Stimulated activated CD4-positive, alpha-beta T cell treated with anti-CD3 and anti-CD28 coated beads, Interleukin-15, amount 100 ng/mL, for 24 hours (primary cell): ENCODE results near the gene REEP6.

Source experiments
- DNase-seq: peaks from one replicate; pipeline ENCODE4 v3.0.0-alpha.2; 2020

Gene REEP6

GRCh38 chr19:1491114-1491848, at the start of gene REEP6:
Gene REEP6 (plus strand): TSS chr19:1491181. CDS start chr19:1491270, 89 bp downstream.
- no peak for DNase-seq

- no peak for DNase-seq
Observed at GRCh38 chr19:1441677-1442438, 49.1 kb upstream of the REEP6 start.

DNA sequence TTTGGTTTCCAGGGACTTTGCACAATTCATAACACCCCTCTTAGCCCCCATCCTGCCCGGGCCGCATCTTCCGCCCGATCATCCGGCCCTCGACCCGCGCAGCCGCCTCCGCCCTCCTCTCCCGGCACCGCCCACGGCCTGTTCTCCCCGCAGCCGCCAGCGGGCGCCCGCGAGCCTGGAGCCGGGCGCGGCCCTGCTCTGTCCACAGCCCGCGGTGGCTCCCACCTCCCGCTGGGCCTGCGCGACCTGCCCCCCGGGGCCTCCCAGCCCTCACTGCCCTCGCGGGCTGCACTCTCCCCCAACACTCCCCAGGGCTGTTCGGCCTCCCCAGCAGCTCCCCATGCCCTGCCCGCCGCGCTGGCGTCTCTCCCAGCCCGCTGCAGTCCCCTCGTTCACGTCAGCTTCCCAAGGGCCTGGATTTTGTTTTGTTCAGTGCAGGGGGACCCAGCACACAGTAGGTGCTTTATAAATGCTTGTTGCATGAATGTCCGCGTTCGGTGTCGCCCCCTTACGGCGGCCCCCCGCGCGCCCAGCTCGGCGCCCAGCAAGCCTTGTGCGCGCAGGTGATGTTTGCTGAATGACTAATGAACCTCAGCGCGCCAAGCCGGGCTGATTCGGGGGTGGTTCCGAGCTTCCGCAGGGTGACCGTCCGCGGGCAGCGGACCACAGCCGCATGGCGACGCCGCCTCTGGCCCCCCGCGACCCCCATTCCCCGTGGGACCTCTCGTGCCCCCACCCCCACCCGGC, 45.6 kb upstream of the REEP6 start:
- peak; percentile 83 for DNase-seq

DNA sequence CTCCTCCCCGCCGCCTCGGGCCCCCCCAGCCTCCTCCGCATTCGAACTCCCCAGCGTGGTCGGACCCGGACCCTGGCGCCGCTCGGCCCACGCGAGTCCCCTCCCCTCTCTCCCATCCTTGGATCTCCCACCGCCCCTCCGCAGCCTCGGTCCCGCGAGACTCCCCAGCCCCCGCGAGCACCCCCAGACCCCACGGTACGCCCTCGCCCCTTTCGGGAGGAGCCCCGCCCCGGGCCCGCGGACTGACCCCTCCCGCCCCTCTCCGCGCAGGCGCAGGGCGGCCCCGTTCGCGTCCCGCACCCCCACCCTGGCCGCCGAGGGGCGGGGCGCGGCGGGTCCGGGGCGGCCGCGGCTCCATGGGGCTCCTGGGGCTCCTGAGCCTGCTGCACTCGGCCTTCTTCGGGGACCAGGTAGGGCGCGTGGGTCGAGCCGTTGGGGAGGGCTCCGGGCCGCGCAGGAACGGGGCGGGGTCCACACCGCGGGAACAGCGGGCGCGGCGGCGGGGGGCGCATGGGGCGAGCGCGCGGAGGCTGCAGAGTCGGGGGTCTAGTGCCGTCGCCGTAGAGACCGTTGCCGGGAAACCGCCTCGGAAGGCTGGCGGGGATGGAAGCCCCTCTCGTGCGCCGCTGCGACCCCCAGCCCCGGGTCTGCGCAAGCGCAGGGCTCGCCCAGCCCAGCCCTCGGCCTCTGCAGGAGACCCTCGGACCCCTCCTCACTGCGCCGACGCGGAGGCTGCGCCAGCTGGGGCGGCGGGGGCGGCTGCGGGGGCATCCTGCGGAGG, 44.9 kb upstream of the REEP6 start:
- no peak for DNase-seq

GRCh38 chr19:1446713-1447481, 44.1 kb upstream of the REEP6 start:
- DNase-seq = no peak

- DNase-seq = no peak
Observed at GRCh38 chr19:1447504-1447903, 43.5 kb upstream of the REEP6 start.

GRCh38 chr19:1447944-1448343, 43.0 kb upstream of the REEP6 start:
- DNase-seq = no peak

- DNase-seq = peak; percentile 49
Observed at GRCh38 chr19:1449467-1450442, 41.2 kb upstream of the REEP6 start, which contains the start of gene APC2. Gene APC2 (plus strand): TSS chr19:1450121. CDS start chr19:1453002, 2,881 bp downstream.

DNA sequence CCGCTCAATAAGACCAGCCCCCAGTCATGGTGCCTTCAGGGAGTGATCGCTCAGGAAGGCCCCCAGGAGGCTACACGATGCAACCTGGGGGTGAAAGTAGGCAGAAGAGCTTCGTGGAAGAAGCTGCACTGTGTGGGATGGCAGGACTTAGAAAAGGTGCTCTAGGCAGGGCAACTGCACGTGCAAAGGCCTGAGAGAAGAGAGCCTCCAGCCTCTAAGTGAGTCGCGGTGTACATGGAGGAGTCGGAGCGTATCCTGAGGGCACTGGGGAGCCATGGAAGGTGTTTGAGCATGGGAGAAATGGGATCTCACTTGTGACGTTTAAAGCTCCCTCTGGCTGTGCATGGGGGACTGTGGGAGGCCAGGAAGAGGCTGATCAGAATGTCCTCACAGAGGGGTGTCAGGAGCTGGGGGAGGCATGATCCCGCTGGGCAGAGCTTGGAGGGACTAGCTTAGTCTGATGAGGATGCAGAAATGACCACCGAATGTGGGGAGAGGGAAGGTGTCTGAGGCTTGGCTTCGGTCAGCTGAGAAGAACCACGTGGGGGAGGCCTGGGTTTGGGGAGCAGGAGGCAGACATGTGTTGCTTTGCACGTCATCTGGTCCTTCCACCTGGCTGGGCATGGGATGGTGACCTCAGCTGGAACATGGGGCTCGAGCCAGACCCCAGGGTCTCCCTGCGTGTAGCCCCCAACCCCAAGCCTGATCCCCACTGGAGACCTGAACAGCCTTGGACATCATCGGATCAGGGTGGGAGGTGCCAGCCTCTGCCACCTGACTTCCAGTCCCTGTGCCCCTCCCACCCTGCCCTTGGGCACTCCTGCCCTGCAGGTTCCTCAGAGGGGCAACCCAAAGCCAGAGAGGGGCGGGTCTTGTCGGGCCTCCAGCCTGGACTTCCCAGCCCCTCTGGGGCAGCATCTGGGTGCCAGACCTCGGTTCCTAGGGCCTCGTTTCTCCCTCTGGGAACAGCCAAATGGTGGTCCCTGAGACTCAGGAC, 39.9 kb upstream of the REEP6 start:
- DNase-seq = no peak

DNA sequence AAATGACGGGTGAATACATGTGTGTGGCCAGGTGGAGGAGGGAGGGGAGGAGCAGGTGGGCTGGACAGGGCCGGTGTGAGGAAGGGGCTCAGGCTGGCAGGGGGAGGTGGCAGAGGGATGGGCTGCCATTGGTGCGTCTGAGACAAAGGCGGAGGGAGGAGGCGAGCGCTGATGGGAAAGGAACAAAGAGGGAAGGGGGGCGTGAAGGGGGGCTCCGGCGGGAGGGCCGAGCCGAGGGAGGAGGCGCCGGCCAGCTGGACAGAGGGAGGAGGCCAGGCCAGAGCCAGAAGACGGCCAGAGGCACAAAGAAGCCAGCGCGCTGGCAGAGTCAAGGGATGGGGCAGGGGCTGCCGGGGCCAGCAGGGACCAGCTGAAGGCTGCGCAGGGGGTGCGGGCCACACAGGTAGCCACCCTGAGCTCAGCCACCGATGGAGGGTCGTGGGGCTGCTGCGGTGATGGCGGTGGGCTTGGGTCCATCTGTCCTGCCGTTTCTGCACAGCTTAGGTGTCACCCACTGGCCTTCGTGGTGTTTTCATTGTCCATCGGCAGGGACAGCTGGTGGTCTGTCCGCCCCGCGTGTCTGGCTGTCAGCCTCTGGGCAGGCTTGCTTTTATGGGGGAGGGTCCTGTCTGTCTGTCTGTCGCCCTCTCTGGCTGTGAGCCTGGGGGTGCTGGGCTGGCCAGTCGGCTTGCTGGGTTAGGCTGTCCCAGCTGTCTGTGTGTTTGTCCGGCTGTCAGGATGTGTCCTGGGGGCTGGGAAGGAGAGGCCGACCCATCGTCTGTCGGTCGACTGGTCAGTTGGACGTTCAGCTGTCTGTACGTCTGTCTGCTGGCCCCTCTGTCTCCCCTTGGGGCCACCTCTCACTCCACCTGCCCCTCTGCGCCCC, 38.8 kb upstream of the REEP6 start:
- DNase-seq = no peak

- DNase-seq = no peak
Observed at GRCh38 chr19:1452802-1453524, 38.0 kb upstream of the REEP6 start.

DNA sequence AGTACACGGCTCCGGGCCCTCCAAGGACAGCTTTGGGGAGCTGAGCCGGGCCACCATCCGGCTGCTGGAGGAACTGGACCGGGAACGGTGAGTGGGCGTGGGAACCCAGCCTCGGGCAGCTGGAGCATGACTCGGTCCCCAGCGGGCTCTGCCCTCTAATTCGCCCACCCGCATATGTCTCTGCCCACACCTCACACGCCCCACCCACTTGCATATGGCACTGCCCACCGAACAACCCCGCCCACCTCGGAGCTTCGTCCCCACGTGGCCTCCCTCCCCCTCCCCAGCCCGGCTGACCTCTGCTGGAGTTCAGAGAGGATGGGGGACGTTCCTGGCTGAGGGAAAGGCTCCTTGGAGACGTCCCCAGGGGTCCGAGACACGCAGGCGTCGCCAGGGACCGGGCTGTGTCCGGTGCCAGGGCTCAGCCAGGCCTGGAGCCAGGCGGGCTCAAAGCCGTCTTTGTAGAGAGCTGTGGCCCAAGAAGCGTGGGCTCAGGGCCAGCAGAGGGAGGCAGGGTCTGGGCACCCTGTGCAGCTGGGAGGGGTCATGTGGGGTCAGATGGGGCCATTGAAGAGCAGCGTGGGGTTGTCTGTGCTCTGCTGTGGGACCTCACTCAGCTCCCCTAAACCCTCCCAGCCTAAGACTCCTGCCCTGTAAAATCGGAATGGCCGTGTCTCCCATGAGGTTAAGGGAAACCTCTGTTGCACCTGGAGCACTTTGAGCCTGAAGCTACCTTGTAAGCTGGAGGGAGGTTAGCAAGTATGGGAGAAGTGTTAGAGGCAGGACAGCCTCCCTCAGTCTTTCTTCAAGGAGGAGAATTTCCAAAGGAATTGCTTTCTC, 37.2 kb upstream of the REEP6 start:
- no peak for DNase-seq

DNA sequence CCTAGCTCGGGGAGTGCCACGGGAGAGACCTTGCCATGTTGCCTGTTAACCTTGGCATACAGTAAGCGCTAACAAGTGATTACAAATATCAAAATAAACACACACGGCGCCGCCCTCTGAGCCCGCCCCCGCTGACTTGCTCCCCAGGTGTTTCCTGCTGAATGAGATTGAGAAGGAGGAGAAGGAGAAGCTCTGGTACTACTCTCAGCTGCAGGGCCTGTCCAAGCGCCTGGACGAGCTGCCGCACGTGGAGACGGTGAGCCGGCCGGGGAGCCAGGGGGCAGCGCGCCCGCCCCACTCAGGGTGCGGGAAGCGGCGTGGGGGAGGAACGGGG, 36.0 kb upstream of the REEP6 start:
- no peak for DNase-seq

- DNase-seq = peak; percentile 72
Observed at GRCh38 chr19:1455336-1456120, 35.5 kb upstream of the REEP6 start.

- DNase-seq = no peak
Observed at GRCh38 chr19:1456121-1456900, 34.7 kb upstream of the REEP6 start.
